ENCODE measurements around the gene OGG1.

DNA sequence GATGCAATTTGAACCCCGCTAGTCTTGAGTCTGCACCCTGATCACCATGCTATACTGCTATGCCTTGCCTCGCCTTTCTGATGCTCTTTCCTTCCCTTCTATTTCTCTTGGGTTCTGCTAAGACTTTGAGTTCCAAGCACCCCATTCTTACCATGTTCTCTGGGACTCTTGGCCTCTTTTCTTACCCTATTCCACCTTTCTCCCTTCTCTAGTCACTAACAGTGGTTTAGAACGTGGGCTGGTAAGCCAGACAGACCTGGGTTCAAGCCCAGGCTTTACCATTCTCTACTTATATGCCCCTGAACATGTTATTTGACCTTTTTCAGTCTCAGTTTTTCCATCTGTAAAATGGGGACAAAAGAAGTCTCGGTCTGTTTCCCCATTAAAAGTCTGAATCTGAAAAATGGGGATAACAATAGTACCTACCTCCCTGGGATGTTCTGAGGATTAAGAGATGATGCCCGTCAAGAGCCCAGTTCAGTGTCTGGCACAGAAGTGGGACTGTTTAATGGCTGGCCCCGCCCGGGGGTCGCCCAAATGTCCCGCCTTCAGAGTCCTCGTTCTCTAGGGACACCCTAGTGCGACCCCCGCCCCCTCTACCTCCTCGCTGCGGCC, 42.1 kb downstream of the OGG1 start:
- TF ChIP-seq, protein P1, sequence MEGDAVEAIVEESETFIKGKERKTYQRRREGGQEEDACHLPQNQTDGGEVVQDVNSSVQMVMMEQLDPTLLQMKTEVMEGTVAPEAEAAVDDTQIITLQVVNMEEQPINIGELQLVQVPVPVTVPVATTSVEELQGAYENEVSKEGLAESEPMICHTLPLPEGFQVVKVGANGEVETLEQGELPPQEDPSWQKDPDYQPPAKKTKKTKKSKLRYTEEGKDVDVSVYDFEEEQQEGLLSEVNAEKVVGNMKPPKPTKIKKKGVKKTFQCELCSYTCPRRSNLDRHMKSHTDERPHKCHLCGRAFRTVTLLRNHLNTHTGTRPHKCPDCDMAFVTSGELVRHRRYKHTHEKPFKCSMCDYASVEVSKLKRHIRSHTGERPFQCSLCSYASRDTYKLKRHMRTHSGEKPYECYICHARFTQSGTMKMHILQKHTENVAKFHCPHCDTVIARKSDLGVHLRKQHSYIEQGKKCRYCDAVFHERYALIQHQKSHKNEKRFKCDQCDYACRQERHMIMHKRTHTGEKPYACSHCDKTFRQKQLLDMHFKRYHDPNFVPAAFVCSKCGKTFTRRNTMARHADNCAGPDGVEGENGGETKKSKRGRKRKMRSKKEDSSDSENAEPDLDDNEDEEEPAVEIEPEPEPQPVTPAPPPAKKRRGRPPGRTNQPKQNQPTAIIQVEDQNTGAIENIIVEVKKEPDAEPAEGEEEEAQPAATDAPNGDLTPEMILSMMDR (IDR thresholded peaks at IDR 0.05) = no peak
- no peak for TF ChIP-seq POLR2A (IDR thresholded peaks at IDR 0.05)

Measured in adrenal gland (tissue), 5 donors.